ENCODE results near the gene PRTG.

- TF ChIP-seq CTCF (conservative IDR thresholded peaks at IDR 0.05; ENCODE audit: low read depth in 2 of 2) (no peak), EZH2 (IDR thresholded peaks at IDR 0.05; ENCODE audit: low read depth, unreplicated experiment) (no peak), POLR2AphosphoS5 (IDR thresholded peaks at IDR 0.05; ENCODE audit: low read depth) (no peak), NANOG (IDR thresholded peaks at IDR 0.05; ENCODE audit: borderline replicate concordance) (no peak), EZH2phosphoT487 (IDR thresholded peaks at IDR 0.05; ENCODE audit: unreplicated experiment) (no peak), REST (IDR thresholded peaks at IDR 0.05; ENCODE audit: unreplicated experiment) (no peak), ETS1 (IDR thresholded peaks at IDR 0.05) (no peak), STAT1 (IDR thresholded peaks at IDR 0.05; ENCODE audit: unreplicated experiment) (no peak), JUNB (IDR thresholded peaks at IDR 0.05; ENCODE audit: unreplicated experiment) (no peak), ZNF462 (CRISPR knock-in tag; IDR thresholded peaks at IDR 0.05) (no peak), ZNF331 (CRISPR knock-in tag; IDR thresholded peaks at IDR 0.05; ENCODE audit: low read depth) (no peak)
Observed at GRCh38 chr15:55768670-55769185, 25.8 kb upstream of the PRTG start.

All from GM23338 (cell line).